WERI-Rb-1 (cell line): Measurements from ENCODE around the gene ZNF614.
A peak's percentile ranks its signal among the peaks of the same experiment; 100 is the strongest.
"Not testable (repeated sequence)": the region's sequence is repeated elsewhere in the genome, so short reads cannot be mapped to it uniquely, and the experiment has no call there.

ENCODE experiments used
- DNase-seq: peaks from one replicate; pipeline ENCODE4 v3.0.0-alpha.2; 2020
- H3K27ac ChIP-seq: fragments of 250-450 bp; sonication (Bioruptor Pico); 2 replicates; pipeline ENCODE4 v1.5.1; 2020; ENCODE audit warnings: mild to moderate bottlenecking, moderate library complexity
- H3K27me3 ChIP-seq: fragments of 250-450 bp; sonication (Bioruptor Pico); 2 replicates; pipeline ENCODE4 v1.5.1; 2021; ENCODE audit warnings: mild to moderate bottlenecking, low read depth, moderate library complexity; ENCODE audit not compliant: insufficient read depth, severe bottlenecking
- H3K36me3 ChIP-seq: fragments of 250-450 bp; sonication (Bioruptor Pico); 2 replicates; pipeline ENCODE4 v1.5.1; 2020; ENCODE audit warnings: mild to moderate bottlenecking, moderate library complexity
- H3K4me3 ChIP-seq: 2 replicates; pipeline ENCODE4 v1.5.1; 2011; ENCODE audit warnings: low read depth, mild to moderate bottlenecking, control low read depth, low read length
- H3K9me3 ChIP-seq: fragments of 250-450 bp; sonication (Bioruptor Pico); 2 replicates; pipeline ENCODE4 v1.5.1; 2021; ENCODE audit warnings: mild to moderate bottlenecking, moderate library complexity; ENCODE audit not compliant: severe bottlenecking
- TF ChIP-seq, protein P1 (sequence below): IDR thresholded peaks from 2 replicates; pipeline ENCODE4 v1.5.1; 2011; ENCODE audit warnings: low read depth, mild to moderate bottlenecking, control low read depth, inconsistent platforms, low read length

ZNF614 gene

DNA sequence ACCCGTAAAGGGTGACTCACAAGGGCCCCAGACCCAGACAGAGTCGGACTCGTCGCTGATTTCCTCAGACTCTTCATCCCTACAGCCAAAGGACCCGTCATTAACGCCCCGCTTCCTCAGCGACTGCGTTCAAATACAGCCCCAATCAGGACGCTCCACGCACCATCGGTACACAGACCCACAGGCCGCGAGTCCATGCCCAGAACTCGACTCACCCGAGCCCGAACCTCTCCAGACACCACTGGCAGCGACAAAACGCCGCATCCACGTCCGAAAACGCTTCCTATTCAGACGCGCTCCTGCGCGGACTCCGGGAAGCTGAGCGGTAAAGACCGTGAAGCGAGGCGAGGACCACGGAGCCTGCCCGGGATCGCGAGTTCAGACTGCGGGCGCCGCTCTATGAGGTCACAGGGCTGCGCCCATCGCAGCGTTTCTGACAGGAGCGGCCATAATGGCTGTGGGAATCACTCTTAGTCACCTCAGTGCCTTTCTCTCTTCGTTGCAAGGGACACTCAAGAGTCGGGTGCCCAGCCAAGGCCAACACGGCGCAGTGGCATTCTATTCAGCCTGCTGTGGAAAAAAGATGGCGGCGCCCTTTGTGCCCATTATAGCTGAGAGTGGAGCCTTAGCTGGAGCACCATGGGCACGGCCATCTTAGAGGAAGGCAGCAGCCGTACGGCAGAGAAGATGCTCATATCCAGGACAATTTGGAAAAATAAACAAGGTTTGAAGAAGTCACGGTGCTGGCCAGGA lies at the start of gene ZNF614:
Gene ZNF614, minus strand, starts transcription at position 353 of the 753 bp plus-strand sequence. CDS start 2,634 bp downstream, outside the sequence.
- DNase-seq: peak; percentile 81
- H3K27ac ChIP-seq: peak within 1 kb of the TSS; percentile 93
- H3K4me3 ChIP-seq: peak within 1 kb of the TSS; percentile 99
- H3K27me3 ChIP-seq: no peaks in the 10 kb centered on the region
- TF ChIP-seq, protein P1, sequence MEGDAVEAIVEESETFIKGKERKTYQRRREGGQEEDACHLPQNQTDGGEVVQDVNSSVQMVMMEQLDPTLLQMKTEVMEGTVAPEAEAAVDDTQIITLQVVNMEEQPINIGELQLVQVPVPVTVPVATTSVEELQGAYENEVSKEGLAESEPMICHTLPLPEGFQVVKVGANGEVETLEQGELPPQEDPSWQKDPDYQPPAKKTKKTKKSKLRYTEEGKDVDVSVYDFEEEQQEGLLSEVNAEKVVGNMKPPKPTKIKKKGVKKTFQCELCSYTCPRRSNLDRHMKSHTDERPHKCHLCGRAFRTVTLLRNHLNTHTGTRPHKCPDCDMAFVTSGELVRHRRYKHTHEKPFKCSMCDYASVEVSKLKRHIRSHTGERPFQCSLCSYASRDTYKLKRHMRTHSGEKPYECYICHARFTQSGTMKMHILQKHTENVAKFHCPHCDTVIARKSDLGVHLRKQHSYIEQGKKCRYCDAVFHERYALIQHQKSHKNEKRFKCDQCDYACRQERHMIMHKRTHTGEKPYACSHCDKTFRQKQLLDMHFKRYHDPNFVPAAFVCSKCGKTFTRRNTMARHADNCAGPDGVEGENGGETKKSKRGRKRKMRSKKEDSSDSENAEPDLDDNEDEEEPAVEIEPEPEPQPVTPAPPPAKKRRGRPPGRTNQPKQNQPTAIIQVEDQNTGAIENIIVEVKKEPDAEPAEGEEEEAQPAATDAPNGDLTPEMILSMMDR: no peak
- peaks cover 15% of the 10 kb centered on the region for H3K9me3 ChIP-seq
- peaks cover 48% of the 10 kb centered on the region for H3K36me3 ChIP-seq

DNA sequence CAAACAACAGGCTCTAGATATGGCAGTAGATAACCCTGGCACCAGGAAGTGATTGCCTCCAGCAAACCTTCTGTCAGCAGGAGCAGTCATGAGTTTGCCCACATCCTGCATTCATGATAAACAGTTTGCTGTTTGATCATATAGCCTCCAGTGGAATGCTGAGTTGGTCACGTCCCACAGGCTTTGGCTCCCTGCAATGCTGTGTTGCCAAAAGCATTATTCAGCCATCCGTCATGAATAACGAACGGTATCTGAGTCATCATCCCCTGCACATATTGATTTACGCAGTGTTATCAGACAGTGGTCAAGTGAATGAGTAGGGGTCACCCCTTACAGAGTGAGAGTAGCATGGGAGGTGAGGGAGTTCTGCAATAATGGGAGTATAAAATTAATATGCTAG lies 42.3 kb upstream of the ZNF614 start:
- Histone ChIP-seq H3K27ac (no peak overlapping the region), H3K36me3 (peaks cover 78% of the 10 kb centered on the region), H3K27me3 (no peaks in the 10 kb centered on the region), H3K9me3 (peaks cover 15% of the 10 kb centered on the region), H3K4me3 (no peak overlapping the region)
- no peak for DNase-seq
- TF ChIP-seq, protein P1: no peak

DNA sequence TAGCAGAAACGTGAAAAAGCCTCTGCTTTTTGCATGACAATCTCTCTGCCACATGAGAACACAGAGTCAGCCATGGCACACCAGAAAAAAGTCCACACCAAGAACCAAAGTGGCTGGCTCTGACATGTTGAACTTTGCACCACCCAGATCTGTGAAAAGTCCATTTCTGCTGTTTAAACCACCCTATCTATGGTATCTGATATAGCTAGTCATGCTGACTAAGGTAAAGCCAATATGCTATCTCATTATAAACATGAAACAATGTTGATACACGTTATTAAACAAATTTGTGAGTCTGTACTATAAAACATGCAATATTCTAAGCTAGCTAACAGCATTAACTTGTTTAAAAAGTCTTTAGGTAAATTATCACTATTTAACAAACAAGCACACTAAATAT lies 41.5 kb upstream of the ZNF614 start:
- TF ChIP-seq, protein P1: no peak
- Histone ChIP-seq H3K36me3 (peaks cover 78% of the 10 kb centered on the region), H3K4me3 (no peak overlapping the region), H3K9me3 (peaks cover 21% of the 10 kb centered on the region), H3K27ac (no peak overlapping the region), H3K27me3 (no peaks in the 10 kb centered on the region)
- no peak for DNase-seq

DNA sequence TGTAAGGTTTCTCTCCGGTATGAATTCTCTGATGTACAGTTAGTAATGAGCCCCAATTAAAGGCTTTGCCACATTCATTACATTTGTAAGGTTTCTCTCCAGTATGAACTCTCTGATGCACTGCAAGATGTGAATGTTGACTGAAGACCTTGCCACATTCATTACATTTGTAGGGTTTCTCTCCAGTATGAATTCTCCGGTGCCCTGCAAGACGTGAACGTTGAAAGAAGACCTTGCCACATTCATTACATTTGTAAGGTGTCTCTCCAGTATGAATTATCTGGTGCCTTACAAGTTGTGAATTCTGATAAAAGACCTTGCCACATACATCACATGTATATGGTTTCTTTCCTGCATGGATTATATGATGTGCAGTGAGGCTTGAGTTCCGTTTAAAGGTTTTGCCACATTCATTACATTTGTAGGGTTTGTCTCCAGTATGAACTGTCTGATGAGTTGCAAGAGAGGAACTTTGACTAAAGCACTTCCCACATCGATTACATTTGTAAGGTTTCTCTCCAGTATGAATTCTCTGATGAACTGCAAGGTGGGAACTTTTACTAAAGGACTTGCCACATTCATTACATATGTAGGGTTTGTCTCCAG lies 38.2 kb upstream of the ZNF614 start:
- Histone ChIP-seq H3K9me3 (peaks cover 32% of the 10 kb centered on the region), H3K4me3 (no peak overlapping the region), H3K36me3 (peaks cover 67% of the 10 kb centered on the region), H3K27ac (no peak overlapping the region), H3K27me3 (no peaks in the 10 kb centered on the region)
- TF ChIP-seq, protein P1: no peak
- DNase-seq: no peak

DNA sequence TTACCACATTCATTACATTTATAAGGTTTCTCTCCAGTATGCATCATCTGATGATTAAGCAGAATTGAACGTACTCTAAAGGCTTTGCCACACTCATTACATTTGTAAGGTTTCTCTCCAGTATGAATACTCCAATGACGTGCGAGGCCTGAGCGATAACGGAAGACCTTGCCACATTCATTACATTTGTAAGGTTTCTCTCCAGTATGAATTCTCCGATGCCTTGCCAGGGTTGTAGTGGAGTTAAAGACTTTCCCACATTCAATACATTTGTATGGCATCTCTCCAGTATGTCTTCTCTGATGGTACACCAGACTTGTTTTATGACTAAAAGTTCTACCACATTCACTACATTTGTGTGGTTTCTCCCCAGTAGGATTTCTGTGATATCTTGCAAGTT lies 37.2 kb upstream of the ZNF614 start:
- TF ChIP-seq, protein P1: no peak

DNA sequence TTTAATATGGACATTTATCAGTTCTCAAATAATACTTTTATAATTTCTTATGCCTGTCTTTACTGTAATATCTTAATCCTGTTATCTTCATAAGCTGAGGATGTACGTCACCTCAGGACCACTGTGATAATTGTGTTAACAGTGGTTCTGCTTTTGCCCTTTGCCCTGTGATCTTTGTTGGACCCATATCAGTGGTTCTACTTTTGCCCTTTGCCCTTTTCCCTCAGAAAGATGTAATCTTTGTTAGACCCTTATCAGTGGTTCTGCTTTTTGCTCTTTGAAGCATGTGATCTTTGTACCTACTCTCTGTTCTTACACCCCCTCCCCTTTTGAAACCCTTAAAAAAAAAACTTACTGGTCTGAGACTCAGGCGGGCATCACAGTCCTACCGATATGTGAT lies 28.3 kb upstream of the ZNF614 start:
- H3K4me3 ChIP-seq, H3K27me3 ChIP-seq, DNase-seq, H3K36me3 ChIP-seq, H3K27ac ChIP-seq: not testable (repeated sequence)
- peaks cover 10% of the 10 kb centered on the region for H3K9me3 ChIP-seq

More for the DNA sequence above, 37.2 kb upstream of the ZNF614 start:
- H3K4me3 ChIP-seq: no peak overlapping the region
- H3K36me3 ChIP-seq: peaks cover 60% of the 10 kb centered on the region
- no peak for DNase-seq
- peaks cover 32% of the 10 kb centered on the region for H3K9me3 ChIP-seq
- H3K27me3 ChIP-seq: no peaks in the 10 kb centered on the region
- H3K27ac ChIP-seq: no peak overlapping the region

DNA sequence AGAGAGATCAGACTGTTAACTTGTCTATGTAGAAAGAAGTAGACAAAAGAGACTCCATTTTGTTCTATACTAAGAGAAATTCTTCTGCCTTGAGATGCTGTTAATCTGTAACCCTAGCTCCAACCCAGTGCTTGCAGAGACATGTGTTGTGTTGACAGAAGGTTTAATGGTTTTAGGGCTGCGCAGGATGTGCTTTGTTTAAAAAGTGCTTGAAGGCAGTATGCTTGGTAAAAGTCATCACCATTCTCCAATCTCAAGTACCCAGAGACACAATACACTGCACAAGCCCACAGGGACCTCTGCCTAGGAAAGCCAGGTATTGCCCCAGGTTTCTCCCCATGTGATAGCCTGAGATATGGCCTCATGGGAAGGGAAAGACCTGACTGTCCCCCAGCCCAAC lies 23.6 kb upstream of the ZNF614 start:
- peak overlapping the region; percentile 45 for H3K27ac ChIP-seq
- peak; percentile 10 for DNase-seq

More for the DNA sequence above, 23.6 kb upstream of the ZNF614 start:
- not testable (repeated sequence) for H3K4me3 ChIP-seq, H3K27me3 ChIP-seq
- peaks cover 10% of the 10 kb centered on the region for H3K36me3 ChIP-seq
- peaks cover 14% of the 10 kb centered on the region for H3K9me3 ChIP-seq
